ENCODE data around the gene PIRT. TPM values are rescaled to one million over a fixed set of nuclear protein-coding genes. Genes with fewer than 3 reads are reported as not detected.

The PIRT gene
- total RNA-seq, 4 donors from 2014 or later, result not detected

GRCh38 chr17:10775058-10775457 lies 62.8 kb downstream of the PIRT start:
- no peak for TF ChIP-seq CTCF (IDR thresholded peaks at IDR 0.05; ENCODE audit: low read depth)

GRCh38 chr17:10773391-10773790 lies 64.5 kb downstream of the PIRT start:
- no peak for TF ChIP-seq CTCF (IDR thresholded peaks at IDR 0.05; ENCODE audit: low read depth)

Small RNAs within 50 kb of the gene (small RNA-seq; reads per million reads assigned to genes)
- gene AC015908.2 (not detected), gene RNU6-1065P (not detected), gene TMEM238L (not detected)

Other genes starting within 250 kb of the PIRT start
- gene MYH3, start 180.8 kb downstream of the PIRT start, total RNA-seq, result 1 to 10 TPM in 3 of 4 donors, under 1 TPM in 1; 0.82 to 4.0 (median 2.4) TPM
- gene SCO1, start 140.6 kb downstream of the PIRT start, total RNA-seq, result 10 to 100 TPM; 12.8 to 28.3 (median 21.0) TPM
- gene ADPRM, start 140.5 kb downstream of the PIRT start, total RNA-seq, result 10 to 100 TPM; 13.4 to 20.5 (median 16.2) TPM
- gene TMEM220, start 108.1 kb downstream of the PIRT start, total RNA-seq, result 10 to 100 TPM; 11.4 to 17.8 (median 14.1) TPM
- gene TMEM238L, start 34.0 kb downstream of the PIRT start, total RNA-seq, result not detected